Measurements from ENCODE around the gene ZCCHC14. TPM values are rescaled to one million over a fixed set of nuclear protein-coding genes. Genes with fewer than 3 reads are reported as not detected.

ZCCHC14 gene
- total and polyA plus RNA-seq, 5 donors = 11.1 to 29.4 (median 22.8) TPM

DNA sequence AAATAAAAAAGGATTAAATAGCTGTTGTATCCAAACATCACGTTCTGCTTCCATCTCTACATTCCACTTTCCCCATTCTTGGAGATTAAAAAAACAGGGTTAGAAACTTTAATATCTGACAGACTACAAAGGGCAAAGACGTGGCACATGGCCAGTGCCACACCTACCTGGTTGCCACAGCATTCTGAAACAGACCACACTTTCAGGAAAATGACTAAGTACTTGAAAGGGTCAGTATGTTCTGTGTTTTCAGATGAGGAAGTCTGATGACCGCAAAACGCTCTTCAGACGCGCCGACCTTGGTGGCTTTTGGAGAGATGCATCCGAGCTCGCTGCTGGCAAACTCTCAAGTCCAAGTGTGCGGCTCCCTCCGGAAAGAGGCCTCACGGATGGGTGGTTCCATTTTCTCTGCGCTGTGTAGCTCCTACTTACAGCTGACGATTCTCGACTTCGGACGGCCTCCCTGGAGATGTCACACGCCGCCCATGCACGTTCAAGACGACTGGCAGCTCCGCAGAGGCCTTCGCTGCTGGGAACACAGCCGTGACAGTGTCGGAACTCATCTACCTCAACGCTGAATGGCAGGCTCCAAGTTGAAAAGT, 85.2 kb downstream of the ZCCHC14 start:
- H3K4me3 ChIP-seq (ENCODE audit: low read length) = no peak overlapping the region
- H3K27me3 ChIP-seq (ENCODE audit: control insufficient read depth, insufficient read depth) = no peaks in the 10 kb centered on the region
- intact Hi-C loops (cut with DNase I) = no loop called here
- H3K4me1 ChIP-seq (ENCODE audit: control insufficient read depth, insufficient read depth, low read length) = no peaks in the 10 kb centered on the region
- WGBS = 69% methylated on average over 26 of the region's 26 CpGs
- peak overlapping the region; percentile 2 for H3K27ac ChIP-seq (ENCODE audit: low read length)
- no peaks in the 10 kb centered on the region for H3K9me3 ChIP-seq (ENCODE audit: control insufficient read depth, low read length)
- ATAC-seq = peak; percentile 29 to 75
- DNase-seq = peak in 2 of 3 donors; percentile 70 to 76

DNA sequence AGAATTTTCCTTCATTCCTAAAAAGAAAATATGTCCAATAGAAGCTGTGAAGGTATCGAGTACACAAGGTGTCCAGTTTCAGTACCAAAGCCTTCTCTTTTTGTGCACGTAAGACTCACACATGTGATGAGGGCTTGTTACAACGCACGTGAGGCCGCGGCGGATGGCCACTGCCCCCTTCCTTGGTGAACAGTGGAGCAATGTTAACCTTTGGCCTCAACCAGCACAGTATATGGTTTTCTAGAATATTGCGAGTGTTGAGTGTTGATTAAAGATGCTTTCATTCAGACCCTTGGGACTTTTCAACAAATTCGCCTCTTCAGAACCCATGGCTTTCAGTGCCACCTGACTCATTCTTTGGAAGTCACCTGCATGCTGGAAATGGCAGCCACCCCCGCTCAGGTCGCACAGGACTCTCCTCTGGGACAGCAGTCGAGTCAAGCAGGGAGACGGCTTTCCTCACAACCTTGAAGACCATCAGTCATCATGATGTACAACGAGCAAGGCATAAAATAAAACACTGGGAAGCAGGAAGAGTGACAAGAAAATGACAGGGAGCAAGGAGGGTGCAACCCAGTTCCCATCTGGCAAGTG, 86.2 kb downstream of the ZCCHC14 start:
- no peaks in the 10 kb centered on the region for H3K9me3 ChIP-seq (ENCODE audit: control insufficient read depth, low read length)
- WGBS = 87% methylated on average over 14 of the region's 14 CpGs
- DNase-seq = no peak
- no peak for ATAC-seq
- H3K4me1 ChIP-seq (ENCODE audit: control insufficient read depth, insufficient read depth, low read length) = no peaks in the 10 kb centered on the region
- no peak overlapping the region for H3K4me3 ChIP-seq (ENCODE audit: low read length)
- H3K27me3 ChIP-seq (ENCODE audit: control insufficient read depth, insufficient read depth) = no peaks in the 10 kb centered on the region
- intact Hi-C loops (cut with DNase I) = no loop called here
- H3K27ac ChIP-seq (ENCODE audit: low read length) = no peak overlapping the region

DNA sequence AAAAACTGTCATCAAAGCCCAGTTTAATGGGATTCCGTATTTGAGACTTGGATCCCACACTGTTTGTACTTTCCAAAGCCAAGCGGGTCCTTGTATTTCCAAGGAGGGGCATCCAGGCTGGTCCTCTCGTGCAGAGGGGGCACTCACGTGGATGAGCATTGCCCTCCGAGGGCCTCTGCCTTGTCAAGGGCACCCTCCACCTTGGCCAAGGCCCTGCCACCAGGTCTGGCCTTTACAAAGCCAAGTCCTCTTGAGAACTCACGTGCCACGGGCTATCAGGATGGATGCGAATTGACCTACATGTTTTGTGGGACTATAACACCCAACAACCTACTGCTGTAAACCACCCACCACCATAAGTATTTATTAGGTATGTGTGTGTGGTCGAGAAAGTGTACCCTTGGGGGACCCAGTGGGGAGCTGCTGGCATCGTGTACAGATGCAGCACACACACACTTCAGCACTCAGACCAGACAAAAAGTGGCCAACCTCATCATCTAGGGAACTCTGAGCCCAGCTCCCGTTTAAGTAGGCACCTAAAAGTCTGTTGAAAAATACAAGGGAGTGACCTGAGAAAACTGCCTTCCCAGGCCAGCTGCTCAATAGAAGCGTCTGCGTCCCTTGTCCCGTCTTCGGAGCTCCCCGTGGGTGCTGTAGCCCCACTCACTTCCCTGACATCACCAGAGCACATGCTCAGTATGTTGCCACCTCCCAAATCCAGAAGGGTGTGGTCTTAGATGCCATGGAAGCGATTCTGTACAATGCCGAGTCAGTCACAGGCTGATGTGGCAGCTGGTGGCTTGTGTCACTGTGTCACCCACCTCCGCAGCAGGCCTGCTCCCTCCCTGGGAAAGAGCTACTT, 87.8 kb downstream of the ZCCHC14 start:
- intact Hi-C loops (cut with DNase I) = no loop called here
- ATAC-seq = peak; percentile 7 to 17
- 90% methylated on average over 19 of the region's 19 CpGs for WGBS
- Histone ChIP-seq H3K27me3 (ENCODE audit: control insufficient read depth, insufficient read depth) (no peaks in the 10 kb centered on the region), H3K27ac (ENCODE audit: low read length) (no peak overlapping the region), H3K4me1 (ENCODE audit: control insufficient read depth, insufficient read depth, low read length) (no peaks in the 10 kb centered on the region), H3K4me3 (ENCODE audit: low read length) (no peak overlapping the region), H3K9me3 (ENCODE audit: control insufficient read depth, low read length) (no peaks in the 10 kb centered on the region)
- DNase-seq = no peak

DNA sequence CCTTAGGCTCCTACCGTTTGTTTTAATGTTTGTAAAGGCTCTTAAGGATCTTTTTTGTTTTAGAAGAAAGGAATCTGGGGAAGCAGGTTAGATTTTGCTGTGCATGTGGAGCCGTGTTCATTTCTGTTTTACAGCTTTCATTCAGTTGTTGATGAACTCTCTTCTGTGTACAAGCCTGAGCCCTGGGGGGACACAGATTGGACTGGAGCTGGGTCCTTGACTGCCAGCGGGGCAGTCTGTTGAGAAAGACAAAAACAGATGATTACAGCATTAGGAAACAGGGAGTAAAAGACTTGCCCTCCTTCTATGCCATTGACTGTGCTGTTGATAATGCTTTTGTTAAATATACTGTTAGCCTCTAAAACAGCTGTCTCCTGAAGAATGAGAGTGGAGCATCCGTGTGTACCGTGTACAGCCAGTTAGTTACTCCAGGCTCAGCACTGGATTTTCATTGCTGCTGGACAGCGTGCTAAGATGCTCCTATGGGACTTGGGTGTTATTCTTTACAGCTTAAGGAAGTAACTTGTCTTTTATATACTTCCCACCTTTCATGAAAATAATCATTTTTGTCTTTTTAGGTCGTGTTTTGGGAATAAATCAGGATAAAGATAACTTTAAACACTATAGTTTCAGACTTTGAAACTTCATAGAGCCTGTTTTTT, 97.5 kb downstream of the ZCCHC14 start:
- Histone ChIP-seq H3K4me3 (ENCODE audit: low read length) (no peak overlapping the region), H3K27ac (ENCODE audit: low read length) (no peak overlapping the region), H3K4me1 (ENCODE audit: control insufficient read depth, insufficient read depth, low read length) (peaks cover 6% of the 10 kb centered on the region), H3K9me3 (ENCODE audit: control insufficient read depth, low read length) (no peaks in the 10 kb centered on the region), H3K27me3 (ENCODE audit: control insufficient read depth, insufficient read depth) (no peaks in the 10 kb centered on the region)
- no peak for ATAC-seq
- intact Hi-C loops (cut with DNase I) = loop anchor here in 2 of 4 donors (5.0 to 10.0 kb wide), 3 partner anchors 177 to 369 kb away; partner anchors contain the start of gene KLHDC4 (in 1 of the 2)
- WGBS = 63% methylated on average over 7 of the region's 7 CpGs
- DNase-seq = no peak

DNA sequence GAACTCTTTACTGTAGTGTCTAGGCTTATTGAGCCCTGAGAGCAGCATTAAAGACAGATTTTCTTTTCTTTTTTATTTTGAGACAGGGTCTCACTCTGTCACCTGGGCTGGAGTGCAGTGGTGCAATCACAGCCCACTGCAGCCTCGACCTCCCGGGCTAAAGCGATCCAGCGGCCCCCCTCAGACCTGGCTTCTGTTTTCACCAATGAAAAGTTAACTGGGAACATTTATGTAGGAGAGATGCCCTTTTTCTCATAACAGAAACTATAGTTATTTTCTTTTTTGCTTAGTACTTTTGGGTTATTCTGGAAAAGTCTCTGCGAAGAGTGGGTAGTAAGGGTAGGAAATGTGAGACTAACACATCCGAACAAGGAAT, 99.2 kb downstream of the ZCCHC14 start:
- no peak for ATAC-seq
- peak overlapping the region; percentile 71 for H3K4me3 ChIP-seq (ENCODE audit: low read length)
- DNase-seq = no peak
- H3K27ac ChIP-seq (ENCODE audit: low read length) = no peak overlapping the region
- H3K4me1 ChIP-seq (ENCODE audit: control insufficient read depth, insufficient read depth, low read length) = peaks cover 6% of the 10 kb centered on the region
- H3K9me3 ChIP-seq (ENCODE audit: control insufficient read depth, low read length) = no peaks in the 10 kb centered on the region
- WGBS = 79% methylated on average over 6 of the region's 6 CpGs
- intact Hi-C loops (cut with DNase I) = loop anchor here in 2 of 4 donors (10.0 kb wide), 2 partner anchors 241 to 371 kb away; partner anchors contain the start of gene KLHDC4 (in 1 of the 2)
- H3K27me3 ChIP-seq (ENCODE audit: control insufficient read depth, insufficient read depth) = no peaks in the 10 kb centered on the region

DNA sequence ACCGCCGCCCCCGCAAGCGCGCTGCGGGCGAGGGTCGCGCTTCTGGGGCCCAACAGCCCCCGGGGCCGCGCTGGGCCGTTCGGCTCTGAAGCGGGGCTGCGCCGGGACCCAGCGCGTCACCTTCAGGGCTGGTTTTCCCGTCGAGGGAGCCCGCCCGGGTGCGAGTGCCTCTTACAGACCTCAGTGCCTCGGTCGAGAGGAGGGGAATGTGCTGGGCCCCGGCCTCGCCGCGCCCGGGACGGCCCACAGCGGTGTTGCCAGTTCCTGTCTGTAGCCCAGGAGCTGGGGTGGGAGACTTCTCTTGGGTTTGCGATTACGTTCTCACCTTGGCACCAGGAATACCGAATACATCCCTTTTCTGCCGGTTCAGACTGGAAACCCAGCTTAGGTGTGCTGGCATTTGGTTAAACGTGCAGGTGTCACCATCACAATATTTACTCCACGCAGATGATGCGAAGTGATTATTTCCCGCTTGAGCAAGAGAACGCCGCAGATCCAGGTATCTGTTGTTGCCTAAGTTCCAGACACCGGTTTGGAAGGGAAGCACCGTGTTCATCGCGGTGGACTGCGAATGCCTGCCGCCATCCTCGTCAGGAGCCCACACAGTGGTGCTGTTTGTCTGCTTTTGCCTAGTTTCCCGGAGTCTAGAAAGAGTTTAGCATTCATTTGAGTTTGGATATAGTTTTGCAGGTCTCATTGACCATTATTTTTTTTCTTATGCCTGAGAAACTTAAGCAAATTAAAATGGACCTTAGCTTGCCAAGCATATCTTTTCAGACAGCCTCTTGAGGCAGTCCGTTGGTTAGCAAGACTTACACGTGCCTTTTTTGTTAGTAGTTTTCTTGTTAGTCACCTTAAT, 99.8 kb downstream of the ZCCHC14 start:
- DNase-seq (peak; percentile 53 to 81 (median 78)), ATAC-seq (no peak)
- Histone ChIP-seq H3K27ac (ENCODE audit: low read length) (peak overlapping the region; percentile 63), H3K4me3 (ENCODE audit: low read length) (peak overlapping the region; percentile 71), H3K9me3 (ENCODE audit: control insufficient read depth, low read length) (no peaks in the 10 kb centered on the region), H3K4me1 (ENCODE audit: control insufficient read depth, insufficient read depth, low read length) (peaks cover 6% of the 10 kb centered on the region), H3K27me3 (ENCODE audit: control insufficient read depth, insufficient read depth) (no peaks in the 10 kb centered on the region)
- intact Hi-C loops (cut with DNase I) = loop anchor here in 2 of 4 donors (10.0 kb wide), 2 partner anchors 242 to 372 kb away; partner anchors contain the start of gene KLHDC4 (in 1 of the 2)
- 2% methylated on average over 53 of the region's 53 CpGs for WGBS

DNA sequence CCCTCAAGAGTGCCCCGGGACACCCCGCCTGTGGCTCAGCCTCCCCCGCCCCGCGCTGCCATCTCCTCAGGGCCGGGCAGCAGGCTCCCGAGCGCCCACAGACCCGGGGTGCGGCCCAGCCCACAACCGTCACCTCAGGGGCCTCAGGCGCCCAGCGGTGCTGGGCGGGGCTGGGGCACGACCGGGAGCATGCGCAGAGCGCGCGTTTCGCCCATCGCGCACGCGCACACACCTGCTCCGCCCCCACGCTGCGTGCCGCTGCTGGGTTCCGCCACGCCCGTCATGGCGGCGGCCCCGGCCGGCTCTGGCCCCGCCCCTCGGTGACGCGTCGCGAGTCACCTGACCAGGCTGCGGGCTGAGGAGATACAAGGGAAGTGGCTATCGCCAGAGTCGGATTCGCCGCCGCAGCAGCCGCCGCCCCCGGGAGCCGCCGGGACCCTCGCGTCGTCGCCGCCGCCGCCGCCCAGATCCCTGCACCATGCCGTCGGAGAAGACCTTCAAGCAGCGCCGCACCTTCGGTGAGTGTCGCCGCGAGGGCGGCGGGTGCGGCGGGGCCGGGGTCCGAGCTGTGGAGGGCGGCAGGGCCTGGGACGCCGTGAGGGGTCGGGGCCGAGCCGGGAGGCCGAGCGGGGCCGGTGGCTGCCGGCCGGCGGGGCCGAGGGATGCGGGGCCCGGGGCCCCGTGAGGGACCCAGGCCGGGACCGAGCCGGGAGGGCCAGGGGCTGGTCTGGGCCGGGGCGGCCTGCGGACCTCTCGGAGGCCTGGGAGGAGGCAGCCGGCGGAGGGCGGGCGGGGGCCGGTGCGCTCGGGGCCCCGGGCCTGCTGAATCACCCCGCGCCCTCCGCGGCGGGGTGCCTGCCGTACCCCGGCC, 100.6 kb downstream of the ZCCHC14 start, which contains the start of gene MAP1LC3B:
MAP1LC3B (plus strand) TSS at position 387 of the 871 bp plus-strand sequence; CDS start at position 479, 92 bp downstream.
- WGBS = under 1% methylated on average over 113 of the region's 113 CpGs
- Histone ChIP-seq H3K27ac (ENCODE audit: low read length) (peak within 1 kb of the TSS; percentile 94), H3K9me3 (ENCODE audit: control insufficient read depth, low read length) (no peaks in the 10 kb centered on the region), H3K27me3 (ENCODE audit: control insufficient read depth, insufficient read depth) (no peaks in the 10 kb centered on the region), H3K4me3 (ENCODE audit: low read length) (peak within 1 kb of the TSS; percentile 71), H3K4me1 (ENCODE audit: control insufficient read depth, insufficient read depth, low read length) (peaks cover 6% of the 10 kb centered on the region)
- intact Hi-C loops (cut with DNase I) = loop anchor here in 2 of 4 donors (10.0 kb wide), 2 partner anchors 243 to 373 kb away; partner anchors contain the start of gene KLHDC4 (in 1 of the 2)
- DNase-seq (peak; percentile 96 to 99 (median 99)), ATAC-seq (peak; percentile 93 to 95)

DNA sequence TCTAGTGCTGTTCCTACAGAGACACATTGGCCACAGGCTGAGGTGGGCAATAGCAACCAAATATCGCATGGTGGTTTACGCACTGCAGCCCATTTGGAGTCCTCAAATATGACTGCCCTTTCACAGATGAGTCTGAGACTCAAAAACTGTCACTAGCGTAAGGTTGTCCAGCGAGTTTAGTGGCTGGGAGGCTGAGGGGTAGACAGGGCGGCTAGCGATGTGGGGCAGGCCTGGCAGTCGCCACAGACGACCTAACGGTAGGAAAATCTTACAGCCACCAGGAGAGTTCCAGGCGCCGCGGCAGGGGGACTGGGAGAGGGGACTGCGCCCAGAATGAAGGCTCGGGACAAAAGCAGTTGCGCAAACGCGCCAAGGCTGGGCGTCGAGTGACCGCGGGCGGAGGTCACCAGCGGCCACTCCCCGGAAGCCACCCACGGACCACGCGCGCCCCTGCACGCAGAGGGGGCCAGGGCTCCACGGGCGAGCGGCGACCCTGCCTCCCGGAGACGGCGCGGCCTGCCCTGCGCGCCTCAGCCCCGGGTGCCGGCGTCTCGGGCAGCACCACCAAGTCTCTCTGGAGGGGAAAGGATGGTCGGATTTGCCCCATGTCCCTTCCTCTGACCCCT, 101.4 kb downstream of the ZCCHC14 start:
- ATAC-seq (peak; percentile 59 to 60), DNase-seq (peak; percentile 83 to 92 (median 91))
- WGBS = 7% methylated on average over 44 of the region's 44 CpGs
- Histone ChIP-seq H3K4me3 (ENCODE audit: low read length) (peak overlapping the region; percentile 50), H3K27ac (ENCODE audit: low read length) (peak overlapping the region; percentile 94), H3K4me1 (ENCODE audit: control insufficient read depth, insufficient read depth, low read length) (peaks cover 6% of the 10 kb centered on the region), H3K9me3 (ENCODE audit: control insufficient read depth, low read length) (no peaks in the 10 kb centered on the region), H3K27me3 (ENCODE audit: control insufficient read depth, insufficient read depth) (no peaks in the 10 kb centered on the region)
- intact Hi-C loops (cut with DNase I) = loop anchor here in 2 of 4 donors (10.0 kb wide), 2 partner anchors 243 to 373 kb away; partner anchors contain the start of gene KLHDC4 (in 1 of the 2)

All from right cardiac atrium (tissue), 5 donors.